HG03159 (cell line): ENCODE measurements around the gene SF3A1.
A peak's percentile ranks its signal among the peaks of the same experiment; 100 is the strongest.
"Not testable (repeated sequence)": the region's sequence is repeated elsewhere in the genome, so short reads cannot be mapped to it uniquely, and the experiment has no call there.

Experiments
- ATAC-seq: cut with Tn5 transposase; IDR thresholded peaks from one replicate; pipeline ENCODE4 v1.9.1; 2021; ENCODE audit warnings: mild to moderate bottlenecking, moderate library complexity; ENCODE audit not compliant: unreplicated experiment

SF3A1 gene, protein sequence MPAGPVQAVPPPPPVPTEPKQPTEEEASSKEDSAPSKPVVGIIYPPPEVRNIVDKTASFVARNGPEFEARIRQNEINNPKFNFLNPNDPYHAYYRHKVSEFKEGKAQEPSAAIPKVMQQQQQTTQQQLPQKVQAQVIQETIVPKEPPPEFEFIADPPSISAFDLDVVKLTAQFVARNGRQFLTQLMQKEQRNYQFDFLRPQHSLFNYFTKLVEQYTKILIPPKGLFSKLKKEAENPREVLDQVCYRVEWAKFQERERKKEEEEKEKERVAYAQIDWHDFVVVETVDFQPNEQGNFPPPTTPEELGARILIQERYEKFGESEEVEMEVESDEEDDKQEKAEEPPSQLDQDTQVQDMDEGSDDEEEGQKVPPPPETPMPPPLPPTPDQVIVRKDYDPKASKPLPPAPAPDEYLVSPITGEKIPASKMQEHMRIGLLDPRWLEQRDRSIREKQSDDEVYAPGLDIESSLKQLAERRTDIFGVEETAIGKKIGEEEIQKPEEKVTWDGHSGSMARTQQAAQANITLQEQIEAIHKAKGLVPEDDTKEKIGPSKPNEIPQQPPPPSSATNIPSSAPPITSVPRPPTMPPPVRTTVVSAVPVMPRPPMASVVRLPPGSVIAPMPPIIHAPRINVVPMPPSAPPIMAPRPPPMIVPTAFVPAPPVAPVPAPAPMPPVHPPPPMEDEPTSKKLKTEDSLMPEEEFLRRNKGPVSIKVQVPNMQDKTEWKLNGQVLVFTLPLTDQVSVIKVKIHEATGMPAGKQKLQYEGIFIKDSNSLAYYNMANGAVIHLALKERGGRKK

GRCh38 chr22:30356449-30357235 lies at the start of gene SF3A1, which contains the start of gene CCDC157:
Gene SF3A1, minus strand, starts transcription at chr22:30356894. Its CDS starts 102 bp downstream, at chr22:30356792.
Gene CCDC157, plus strand, starts transcription at chr22:30357007. Its CDS starts 8,994 bp downstream, at chr22:30366001.
- ATAC-seq = peak; percentile 91

- ATAC-seq = no peak
Observed at GRCh38 chr22:30406400-30406799, 49.7 kb upstream of the SF3A1 start.

- ATAC-seq = no peak
Observed at GRCh38 chr22:30405731-30406130, 49.0 kb upstream of the SF3A1 start.

GRCh38 chr22:30404307-30404706 lies 47.6 kb upstream of the SF3A1 start:
- no peak for ATAC-seq

GRCh38 chr22:30402766-30403104 lies 46.0 kb upstream of the SF3A1 start:
- not testable (repeated sequence) for ATAC-seq

DNA sequence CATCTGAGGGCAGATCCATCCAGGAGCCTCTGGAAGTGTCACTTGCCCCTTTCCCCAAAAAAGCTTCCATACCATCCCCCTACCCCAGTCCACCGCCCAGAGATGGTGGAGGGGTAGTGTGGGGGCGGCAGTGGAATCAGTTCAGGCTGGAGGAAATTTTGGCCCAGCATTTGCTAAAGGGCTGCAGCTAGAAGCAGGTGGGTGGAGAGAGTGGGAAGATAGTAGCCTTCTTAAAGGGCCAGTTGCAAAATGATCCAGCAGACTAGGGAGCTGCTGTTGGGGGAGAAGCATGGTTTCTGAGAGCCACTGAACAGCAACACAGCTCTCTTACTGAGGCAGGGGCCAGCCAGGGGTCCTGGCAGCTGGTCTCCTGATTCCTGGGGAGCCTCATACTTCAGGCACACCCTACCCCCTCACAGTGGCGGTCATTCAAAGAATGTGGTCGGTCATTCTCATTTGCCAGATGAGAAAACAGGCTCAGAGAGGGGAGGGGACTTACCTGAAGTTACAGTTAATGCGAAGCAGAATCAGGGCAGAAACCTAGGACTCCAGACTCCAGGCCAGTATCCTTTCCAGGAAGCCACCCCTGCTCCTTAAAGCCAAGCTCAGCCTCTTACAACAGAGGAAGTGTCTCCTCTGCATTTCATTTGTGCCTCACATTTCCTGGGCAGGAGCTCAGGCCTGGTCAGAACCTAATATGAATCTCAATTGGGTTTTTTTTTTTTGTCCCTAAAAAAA lies 45.5 kb upstream of the SF3A1 start:
- ATAC-seq = no peak

DNA sequence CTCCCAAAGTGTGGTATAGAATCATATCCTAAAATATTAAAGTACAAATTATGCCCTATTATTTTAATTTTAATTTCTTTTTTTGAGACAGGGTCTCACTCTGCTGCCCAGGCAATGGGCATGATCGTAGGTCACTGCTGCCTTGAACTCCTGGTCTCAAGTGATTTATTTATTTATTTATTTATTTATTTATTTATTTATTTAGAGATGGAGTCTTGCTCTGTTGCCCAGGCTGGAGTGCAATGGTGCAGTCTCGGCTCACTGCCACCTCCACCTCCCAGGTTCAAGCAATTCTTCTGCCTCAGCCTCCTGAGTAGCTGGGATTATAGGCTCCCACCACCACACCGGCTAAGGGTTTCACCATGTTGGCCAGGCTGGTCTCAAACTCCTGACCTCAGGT lies 44.3 kb upstream of the SF3A1 start:
- ATAC-seq = not testable (repeated sequence)

DNA sequence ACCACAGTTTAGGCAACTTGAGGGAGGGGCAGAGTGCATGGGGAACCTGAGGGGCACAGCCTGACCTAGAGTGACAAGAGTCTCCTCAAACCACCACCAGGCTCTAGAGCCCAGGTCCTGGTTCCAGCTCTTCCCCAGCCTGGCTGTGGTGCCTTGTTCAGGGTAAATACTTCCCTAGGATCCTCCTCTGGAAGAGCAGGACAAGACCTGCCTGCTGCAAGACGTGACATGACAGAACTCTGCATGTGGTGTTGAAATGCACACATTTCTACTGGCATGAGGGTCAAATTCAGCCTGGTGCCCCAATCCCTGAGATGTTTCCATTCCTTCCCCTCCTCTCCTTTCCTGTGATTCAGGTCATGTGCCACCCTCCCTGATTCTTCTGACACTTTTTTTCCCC lies 43.5 kb upstream of the SF3A1 start:
- no peak for ATAC-seq

DNA sequence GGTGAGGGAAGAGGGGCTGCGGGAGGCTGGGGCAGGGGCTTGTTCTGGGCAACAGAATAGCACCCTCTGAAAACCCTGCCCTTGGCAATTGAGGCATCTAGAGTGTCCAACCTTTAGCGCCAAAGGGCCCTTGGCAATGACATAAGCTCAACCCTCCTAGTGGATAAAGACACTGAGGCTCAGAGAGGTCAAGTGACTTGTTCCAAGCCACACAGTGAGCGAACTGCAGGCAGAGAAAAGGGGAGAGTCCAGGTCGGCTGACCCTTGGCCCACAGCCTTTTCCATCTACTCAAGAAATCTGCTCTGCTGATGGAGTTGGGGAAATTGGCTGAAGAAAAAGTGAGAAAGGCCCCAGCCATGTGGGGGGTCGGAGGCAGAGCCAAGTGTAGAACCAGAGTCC lies 43.0 kb upstream of the SF3A1 start:
- no peak for ATAC-seq

- no peak for ATAC-seq
Observed at GRCh38 chr22:30398685-30399680, 42.3 kb upstream of the SF3A1 start.

- ATAC-seq = no peak
Observed at GRCh38 chr22:30397656-30398635, 41.3 kb upstream of the SF3A1 start.

GRCh38 chr22:30396871-30397655 lies 40.4 kb upstream of the SF3A1 start, which contains the start of gene SEC14L2:
Gene SEC14L2, plus strand, starts transcription at chr22:30397018. Its CDS starts 99 bp downstream, at chr22:30397117.
- no peak for ATAC-seq

- ATAC-seq = no peak
Observed at GRCh38 chr22:30393885-30394284, 37.2 kb upstream of the SF3A1 start.

DNA sequence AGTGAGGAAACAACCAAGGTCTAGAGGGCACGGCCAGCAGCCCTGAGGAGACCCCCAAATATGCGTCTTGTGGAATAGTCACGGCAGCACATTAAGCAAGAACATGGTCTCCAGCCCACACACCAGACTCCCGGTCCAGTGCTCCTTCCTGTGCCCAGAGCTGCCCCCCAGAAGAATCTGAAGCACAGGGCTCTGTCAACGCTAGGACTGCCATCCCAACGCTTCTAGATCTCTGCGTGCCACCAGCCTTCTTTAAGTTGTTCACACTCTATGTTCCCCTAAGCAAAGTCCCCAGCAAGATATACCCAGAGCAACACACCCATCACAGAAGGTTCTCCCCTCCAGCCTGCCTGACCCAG lies 36.6 kb upstream of the SF3A1 start:
- ATAC-seq = no peak

- no peak for ATAC-seq
Observed at GRCh38 chr22:30392661-30393321, 36.1 kb upstream of the SF3A1 start.

DNA sequence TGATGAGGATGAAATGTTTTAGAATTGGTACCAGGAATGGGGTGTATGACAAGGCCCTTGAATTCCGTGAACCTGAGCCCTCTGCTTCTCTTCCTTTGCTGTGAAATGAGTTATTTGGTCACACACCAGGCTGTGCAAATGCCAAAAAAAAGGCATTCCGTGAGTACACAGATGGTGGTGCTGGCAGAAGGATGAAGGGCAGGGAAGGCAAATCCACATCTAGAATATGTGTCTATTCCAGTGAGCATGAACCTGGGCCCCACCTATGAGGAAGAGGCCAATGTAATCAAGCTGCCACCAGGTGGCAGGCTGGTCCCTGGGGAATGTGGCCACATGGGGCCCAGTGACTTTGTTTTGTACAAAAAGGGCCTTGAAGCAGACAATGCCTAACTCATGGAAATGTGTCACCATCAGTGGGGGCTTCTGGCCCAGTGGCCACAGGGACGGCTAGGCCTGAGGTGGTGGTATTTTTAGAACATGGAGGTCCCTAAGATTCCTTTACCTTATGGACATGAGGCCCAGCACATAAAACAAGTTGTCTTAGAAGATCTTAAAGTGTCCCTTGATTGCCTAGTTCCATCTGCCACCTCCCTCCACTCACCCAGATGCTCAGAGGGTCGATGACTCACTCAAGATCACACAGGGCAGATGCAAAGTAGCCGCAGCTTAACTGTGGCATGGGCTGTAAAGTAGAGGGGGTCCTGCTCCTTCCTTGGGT lies 34.4 kb upstream of the SF3A1 start:
- ATAC-seq = no peak
